NCI-H69 (cell line): ENCODE data around the gene WAC.
A peak's percentile ranks its signal among the peaks of the same experiment; 100 is the strongest.
"Not testable (repeated sequence)": the region's sequence is repeated elsewhere in the genome, so short reads cannot be mapped to it uniquely, and the experiment has no call there.

Experiments
- DNase-seq: peaks from one replicate; lab custom pipeline; 2025; lab: John Stamatoyannopoulos, UW

WAC gene, protein sequence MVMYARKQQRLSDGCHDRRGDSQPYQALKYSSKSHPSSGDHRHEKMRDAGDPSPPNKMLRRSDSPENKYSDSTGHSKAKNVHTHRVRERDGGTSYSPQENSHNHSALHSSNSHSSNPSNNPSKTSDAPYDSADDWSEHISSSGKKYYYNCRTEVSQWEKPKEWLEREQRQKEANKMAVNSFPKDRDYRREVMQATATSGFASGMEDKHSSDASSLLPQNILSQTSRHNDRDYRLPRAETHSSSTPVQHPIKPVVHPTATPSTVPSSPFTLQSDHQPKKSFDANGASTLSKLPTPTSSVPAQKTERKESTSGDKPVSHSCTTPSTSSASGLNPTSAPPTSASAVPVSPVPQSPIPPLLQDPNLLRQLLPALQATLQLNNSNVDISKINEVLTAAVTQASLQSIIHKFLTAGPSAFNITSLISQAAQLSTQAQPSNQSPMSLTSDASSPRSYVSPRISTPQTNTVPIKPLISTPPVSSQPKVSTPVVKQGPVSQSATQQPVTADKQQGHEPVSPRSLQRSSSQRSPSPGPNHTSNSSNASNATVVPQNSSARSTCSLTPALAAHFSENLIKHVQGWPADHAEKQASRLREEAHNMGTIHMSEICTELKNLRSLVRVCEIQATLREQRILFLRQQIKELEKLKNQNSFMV

DNA sequence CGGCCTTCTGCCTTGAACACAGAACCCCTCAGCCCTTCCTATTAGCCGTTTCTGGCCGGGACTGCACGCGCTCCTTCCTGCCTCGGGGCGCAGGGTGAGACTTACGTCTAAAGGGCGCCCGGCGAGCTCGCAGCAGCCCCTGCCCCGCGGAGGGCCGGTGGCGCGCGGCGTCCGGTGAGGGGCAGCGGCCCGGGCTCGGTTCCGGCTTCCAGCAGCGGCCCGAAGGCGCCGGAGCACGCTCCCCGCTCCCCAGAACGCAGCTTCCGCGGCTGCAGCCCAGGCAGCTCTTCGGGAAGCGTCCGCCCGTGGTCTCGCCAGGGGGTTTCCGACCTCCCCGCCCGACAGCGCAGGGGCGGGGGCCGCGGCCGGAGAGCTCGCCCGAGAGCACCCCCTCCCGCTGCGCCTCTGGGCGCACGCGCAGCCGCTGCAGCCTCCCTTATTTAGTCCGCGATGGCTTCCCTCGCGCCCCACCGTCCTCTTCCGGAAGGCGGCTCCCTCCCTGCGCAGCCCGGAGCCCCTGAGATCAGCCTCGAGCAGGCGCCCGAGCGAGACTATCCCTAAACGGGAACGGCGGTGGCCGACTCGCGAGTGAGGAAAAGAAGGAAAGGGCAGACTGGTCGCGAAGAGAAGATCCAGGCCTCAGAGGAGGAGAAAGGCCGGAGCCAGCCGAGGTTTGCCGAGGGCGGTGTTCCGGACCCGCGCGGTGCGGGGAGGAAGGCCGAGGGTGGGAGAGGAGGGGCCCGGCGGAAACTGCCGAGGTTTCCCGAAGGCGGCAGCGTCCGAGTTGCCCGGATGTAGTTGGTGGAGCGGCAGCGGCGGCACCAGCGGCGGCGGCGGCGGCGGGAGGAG lies at the start of gene WAC:
Gene WAC, plus strand, starts transcription at position 782 of the 849 bp plus-strand sequence. CDS start 462 bp downstream, outside the sequence.
- DNase-seq = peak; percentile 92

- no peak for DNase-seq
Observed at GRCh38 chr10:28489206-28489605, 43.7 kb upstream of the WAC start.

- not testable (repeated sequence) for DNase-seq
Observed at GRCh38 chr10:28490256-28490865, 42.6 kb upstream of the WAC start.

DNA sequence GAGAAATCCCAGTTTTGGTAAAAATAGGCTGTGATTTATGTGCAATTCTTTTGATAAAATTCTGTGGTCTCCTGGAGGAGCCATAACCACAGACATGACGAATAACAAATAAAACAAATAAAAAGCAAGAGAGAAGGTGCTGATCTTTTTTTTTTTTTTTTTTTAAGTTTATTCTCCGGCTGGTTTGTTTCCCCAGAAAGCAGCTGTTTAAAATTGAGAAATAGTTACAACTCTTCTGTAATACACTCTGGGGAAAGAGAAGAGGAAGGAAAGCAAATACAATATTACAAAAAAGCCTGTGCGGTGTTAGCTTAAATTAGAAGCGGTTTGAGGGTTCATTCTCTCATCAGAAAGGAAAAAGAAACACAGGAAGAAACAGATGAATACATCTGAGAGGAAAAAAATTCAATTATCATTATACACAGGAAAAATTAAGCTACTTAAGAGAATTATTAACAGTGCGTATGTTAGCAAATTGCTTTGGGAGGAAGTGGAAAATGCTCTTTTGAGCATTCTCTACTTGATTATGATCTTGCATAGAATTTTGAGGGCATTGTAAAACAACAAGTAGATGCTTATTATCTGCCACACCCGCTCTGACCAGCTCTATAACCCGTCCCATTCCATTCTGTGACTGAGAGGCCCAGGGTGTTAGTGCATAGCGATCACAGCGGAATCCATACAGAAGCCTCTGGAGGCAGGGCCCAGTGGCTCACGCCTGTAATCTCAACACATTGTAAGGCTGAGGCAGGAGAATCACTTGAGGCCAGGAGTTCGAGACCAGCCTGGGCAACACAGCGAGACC lies 40.6 kb upstream of the WAC start:
- no peak for DNase-seq

GRCh38 chr10:28494420-28494819 lies 38.5 kb upstream of the WAC start:
- DNase-seq = no peak

GRCh38 chr10:28495084-28495483 lies 37.8 kb upstream of the WAC start:
- DNase-seq = no peak

- no peak for DNase-seq
Observed at GRCh38 chr10:28496017-28496416, 36.9 kb upstream of the WAC start.

- DNase-seq = no peak
Observed at GRCh38 chr10:28496481-28496961, 36.4 kb upstream of the WAC start.

GRCh38 chr10:28497313-28498126 lies 35.4 kb upstream of the WAC start:
- DNase-seq = no peak

DNA sequence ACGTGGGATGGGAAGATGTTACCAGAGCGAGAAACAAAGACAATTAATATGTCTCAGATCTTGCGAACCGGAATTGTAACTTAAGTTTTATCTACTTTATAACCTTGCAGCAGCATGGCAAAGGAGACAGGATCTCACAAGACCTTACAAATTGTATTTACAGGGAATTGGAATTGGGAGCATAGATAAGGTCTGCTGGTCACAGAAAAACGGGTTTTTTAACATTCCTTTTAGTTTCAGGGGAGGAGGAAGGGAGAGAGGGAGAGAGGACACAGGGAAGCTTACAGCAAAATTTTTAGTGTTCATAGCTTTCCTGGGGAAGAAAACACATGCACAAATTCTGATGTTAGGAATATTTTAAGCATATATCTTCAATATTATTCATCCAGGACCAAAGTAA lies 32.7 kb upstream of the WAC start:
- DNase-seq = not testable (repeated sequence)

GRCh38 chr10:28503114-28503513 lies 29.8 kb upstream of the WAC start:
- peak; percentile 89 for DNase-seq

DNA sequence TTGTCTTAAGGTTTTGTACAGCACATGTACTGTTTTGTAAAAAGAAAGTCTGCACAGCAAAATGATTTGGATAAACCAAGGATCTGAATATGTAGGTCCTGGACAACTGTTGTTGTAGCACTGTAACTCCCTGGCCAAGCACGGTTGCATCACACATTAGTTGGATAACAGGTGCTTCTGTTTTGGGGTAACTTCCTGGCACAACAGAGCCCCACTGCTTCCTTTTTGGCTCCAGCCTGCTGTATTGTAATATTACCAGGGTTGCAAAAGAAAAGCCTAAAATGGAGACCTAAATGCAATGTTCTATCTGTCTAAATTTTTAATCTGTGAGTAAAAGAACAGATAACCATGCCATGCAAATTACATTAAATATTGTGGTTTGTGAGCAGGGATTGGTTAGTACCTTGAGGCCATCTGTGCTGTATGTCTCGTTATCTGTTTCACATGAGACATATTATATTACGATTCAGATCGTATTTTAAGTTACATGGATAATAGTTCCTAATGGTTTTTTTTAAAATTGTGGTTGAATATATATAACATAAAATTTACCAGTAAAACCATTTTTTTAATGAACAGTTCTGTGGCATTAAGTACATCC lies 27.5 kb upstream of the WAC start:
- no peak for DNase-seq

DNA sequence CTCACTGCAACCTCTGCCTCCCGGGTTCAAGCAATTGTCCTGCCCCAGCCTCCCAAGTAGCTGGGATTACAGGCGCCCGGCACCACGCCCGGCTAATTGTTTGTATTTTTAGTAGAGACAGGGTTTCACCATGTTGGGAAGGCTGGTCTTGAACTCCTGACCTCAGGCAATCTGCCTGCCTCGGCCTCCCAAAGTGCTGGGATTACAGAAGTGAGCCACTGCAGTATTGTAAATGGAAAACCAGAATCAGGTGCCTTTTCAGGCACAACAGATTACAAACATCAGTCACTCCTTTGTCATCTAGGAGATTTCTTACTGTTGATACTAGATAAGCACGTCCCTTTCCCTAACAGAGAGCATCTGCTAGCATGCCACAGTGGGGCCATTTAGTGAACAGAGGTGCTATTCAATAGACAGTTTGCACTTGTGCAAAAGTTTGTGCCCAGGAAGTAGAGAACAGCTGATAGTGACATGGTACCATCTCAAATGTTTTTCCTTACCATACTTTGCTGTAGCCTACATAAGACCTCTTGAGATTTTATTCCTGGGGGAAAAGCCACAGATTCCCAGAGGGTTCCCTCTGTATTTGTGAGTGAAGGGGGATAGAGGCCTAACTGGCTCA lies 24.5 kb upstream of the WAC start:
- no peak for DNase-seq

- DNase-seq = no peak
Observed at GRCh38 chr10:28509286-28509685, 23.6 kb upstream of the WAC start.

GRCh38 chr10:28514648-28515047 lies 18.3 kb upstream of the WAC start:
- DNase-seq = no peak

- no peak for DNase-seq
Observed at GRCh38 chr10:28520346-28520745, 12.6 kb upstream of the WAC start.

- not testable (repeated sequence) for DNase-seq
Observed at GRCh38 chr10:28520828-28521227, 12.1 kb upstream of the WAC start.

DNA sequence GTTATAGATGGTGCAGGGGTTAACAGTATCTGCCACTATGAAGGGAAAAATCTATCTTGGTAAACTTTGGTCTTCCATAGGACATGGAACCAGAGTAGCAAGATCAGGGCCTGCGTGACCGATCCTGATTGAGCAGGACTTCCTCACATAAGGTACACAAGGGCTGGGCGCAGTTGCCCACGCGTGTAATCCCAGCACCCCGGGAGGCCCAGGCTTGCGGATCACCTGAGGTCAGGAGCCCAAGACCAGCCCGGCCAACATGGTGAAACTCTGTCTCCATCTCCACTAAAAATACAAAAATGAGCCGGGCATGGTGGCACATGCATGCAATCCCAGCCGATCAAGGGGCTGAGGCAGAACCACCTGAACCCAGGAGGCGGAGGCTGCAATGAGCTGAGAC lies 11.0 kb upstream of the WAC start:
- DNase-seq = not testable (repeated sequence)

GRCh38 chr10:28523725-28524252 lies 9.1 kb upstream of the WAC start:
- DNase-seq = no peak
